ENCODE data around the gene RSBN1L. TPM values are rescaled to one million over a fixed set of nuclear protein-coding genes. Genes with fewer than 3 reads are reported as not detected.

Gene RSBN1L
- total and polyA plus RNA-seq, 12 donors = 7.9 to 21.3 (median 13.1) TPM

- Histone ChIP-seq H3K4me1 (replicated peaks in 1 of 2) (no peaks in the 10 kb centered on the region), H3K27ac (no peak overlapping the region), H3K27me3 (no peaks in the 10 kb centered on the region), H3K36me3 (replicated peaks in 1 of 2) (peaks cover 0 to 10% of the 10 kb centered on the region in 2 donors), H3K4me3 (no peak overlapping the region), H3K9me3 (replicated peaks in 1 of 3) (no peaks in the 10 kb centered on the region)
- no peak for DNase-seq
- TF ChIP-seq CTCF (IDR thresholded peaks at IDR 0.05) = no peak
- no peak for TF ChIP-seq POLR2A (IDR thresholded peaks at IDR 0.05)
- intact Hi-C loops (cut with DNase I) = no loop called here
These were observed 16.7 kb upstream of the RSBN1L start for GRCh38 chr7:77679608-77680007.

- Histone ChIP-seq H3K9me3 (replicated peaks in 1 of 3) (no peaks in the 10 kb centered on the region), H3K4me1 (replicated peaks in 1 of 2) (peaks cover 0 to 1% of the 10 kb centered on the region in 2 donors), H3K27ac (no peak overlapping the region), H3K27me3 (no peaks in the 10 kb centered on the region), H3K36me3 (replicated peaks in 1 of 2) (peaks cover 0 to 10% of the 10 kb centered on the region in 2 donors), H3K4me3 (no peak overlapping the region)
- DNase-seq = no peak
- intact Hi-C loops (cut with DNase I) = no loop called here
- TF ChIP-seq POLR2A (IDR thresholded peaks at IDR 0.05) = no peak
- 93 to 96% (median 96%) methylated on average over 7 of the region's 7 CpGs for WGBS, 4 donors
These were observed 16.0 kb upstream of the RSBN1L start for GRCh38 chr7:77680266-77680665.

GRCh38 chr7:77684030-77684429 lies 12.2 kb upstream of the RSBN1L start:
- 58 to 71% (median 63%) methylated on average over 9 of the region's 9 CpGs for WGBS, 4 donors
- DNase-seq = peak in 1 of 7 donors; percentile 71
- Histone ChIP-seq H3K27me3 (no peaks in the 10 kb centered on the region), H3K9me3 (replicated peaks in 1 of 3) (no peaks in the 10 kb centered on the region), H3K27ac (no peak overlapping the region), H3K4me3 (no peak overlapping the region), H3K4me1 (replicated peaks in 1 of 2) (peaks cover 0 to 5% of the 10 kb centered on the region in 2 donors), H3K36me3 (replicated peaks in 1 of 2) (peaks cover 0 to 10% of the 10 kb centered on the region in 2 donors)
- intact Hi-C loops (cut with DNase I) = no loop called here
- no peak for TF ChIP-seq POLR2A (IDR thresholded peaks at IDR 0.05)

- H3K27ac ChIP-seq = no peak overlapping the region
- intact Hi-C loops (cut with DNase I) = no loop called here
- WGBS, 4 donors = 45 to 54% (median 52%) methylated on average over 5 of the region's 5 CpGs
- no peak for DNase-seq
- TF ChIP-seq POLR2A (IDR thresholded peaks at IDR 0.05) = no peak
- TF ChIP-seq CTCF (IDR thresholded peaks at IDR 0.05) = no peak
- H3K36me3 ChIP-seq (replicated peaks in 1 of 2) = peaks cover 0 to 10% of the 10 kb centered on the region in 2 donors
- no peaks in the 10 kb centered on the region for H3K9me3 ChIP-seq (replicated peaks in 1 of 3)
- peaks cover 0 to 5% of the 10 kb centered on the region in 2 donors for H3K4me1 ChIP-seq (replicated peaks in 1 of 2)
- no peak overlapping the region for H3K4me3 ChIP-seq
- no peaks in the 10 kb centered on the region for H3K27me3 ChIP-seq
These were observed 11.0 kb upstream of the RSBN1L start for GRCh38 chr7:77685233-77685632.

- peaks cover 0 to 5% of the 10 kb centered on the region in 2 donors for H3K4me1 ChIP-seq (replicated peaks in 1 of 2)
- TF ChIP-seq CTCF (IDR thresholded peaks at IDR 0.05) = no peak
- H3K27me3 ChIP-seq = no peaks in the 10 kb centered on the region
- 87 to 100% (median 96%) methylated on average over 1 of the region's 1 CpG for WGBS, 4 donors
- peaks cover 0 to 10% of the 10 kb centered on the region in 2 donors for H3K36me3 ChIP-seq (replicated peaks in 1 of 2)
- H3K4me3 ChIP-seq = no peak overlapping the region
- no peak overlapping the region for H3K27ac ChIP-seq
- DNase-seq = no peak
- intact Hi-C loops (cut with DNase I) = no loop called here
- no peaks in the 10 kb centered on the region for H3K9me3 ChIP-seq (replicated peaks in 1 of 3)
These were observed 9.0 kb upstream of the RSBN1L start for GRCh38 chr7:77687100-77687746.
